ENCODE results near the gene DEPP1.
A peak's percentile ranks its signal among the peaks of the same experiment; 100 is the strongest.

The DEPP1 gene

DNA sequence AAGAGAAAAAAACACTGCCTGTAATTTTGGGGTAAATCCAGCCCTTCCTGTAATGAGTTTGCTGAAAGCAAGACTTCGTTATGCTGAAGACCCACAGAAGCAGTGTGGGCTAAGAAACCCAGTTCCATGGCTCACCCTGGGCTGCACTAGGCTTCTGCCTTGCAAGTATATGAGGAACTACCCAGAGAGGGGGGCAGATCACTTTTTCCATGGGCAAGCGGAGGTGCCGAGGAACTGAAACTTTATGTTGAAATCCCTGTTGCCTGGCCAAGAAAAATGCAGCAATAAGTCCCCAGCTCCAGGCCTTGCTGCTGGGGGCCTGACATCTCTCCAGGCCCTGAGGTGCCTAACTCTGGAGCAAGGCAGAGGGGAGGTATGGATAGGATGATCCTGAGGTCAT is 10.5 kb downstream of the DEPP1 start:
- no peak for DNase-seq (ENCODE audit: low read depth in 2 of 2, low spot score in 1 of 2)

DNA sequence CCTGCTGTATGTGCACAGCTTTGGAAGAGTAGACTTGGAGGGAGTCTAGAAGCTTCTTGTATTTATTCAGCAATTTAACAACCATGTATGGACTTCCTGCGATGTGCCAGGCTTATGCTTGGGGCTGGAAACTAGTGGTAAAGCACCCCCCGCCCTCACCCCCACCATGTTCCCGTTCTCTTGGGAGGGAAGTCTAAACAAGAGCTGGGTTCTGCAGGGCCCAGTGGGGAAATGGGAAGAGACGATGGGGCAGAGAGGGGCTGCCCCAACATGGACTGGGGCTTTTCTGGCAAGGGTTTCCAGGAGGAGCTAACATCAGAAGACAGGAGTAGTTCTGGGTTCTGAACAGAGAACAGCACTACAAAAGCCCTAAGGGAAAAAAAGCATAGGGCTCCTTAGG is 11.0 kb downstream of the DEPP1 start:
- DNase-seq (ENCODE audit: low read depth in 2 of 2, low spot score in 1 of 2), result no peak

DNA sequence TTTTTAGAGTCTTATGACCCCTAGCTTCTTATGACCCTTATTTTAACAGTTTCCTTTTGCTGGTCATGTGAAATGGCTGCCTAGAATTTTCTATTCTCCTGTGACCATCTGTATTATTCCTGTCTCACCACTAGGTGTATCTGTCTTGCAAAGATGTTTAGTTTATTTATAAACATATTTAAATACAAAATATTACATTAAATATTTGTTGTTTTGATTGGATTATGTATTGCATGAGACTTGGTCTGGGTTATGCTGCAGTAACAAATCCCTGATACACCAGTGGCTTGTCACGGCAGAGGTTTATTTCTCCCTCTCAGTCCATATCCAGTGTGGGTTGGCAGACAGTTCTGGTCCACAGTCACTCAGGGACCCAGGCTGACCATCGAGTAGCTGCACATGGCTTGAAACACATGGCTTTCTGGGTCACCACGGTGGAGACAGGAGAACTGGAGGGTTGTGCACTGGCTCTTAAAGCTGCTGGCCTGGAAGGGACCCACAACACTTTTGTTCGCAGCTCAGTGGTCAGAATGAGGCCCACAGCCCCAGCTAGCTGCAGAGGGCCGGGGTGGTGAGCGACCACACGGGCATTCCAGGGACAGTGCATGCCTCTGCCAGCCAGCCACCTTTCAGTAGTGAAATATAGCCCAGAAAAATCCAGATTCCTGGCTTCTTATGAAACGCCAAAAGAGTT is 11.6 kb downstream of the DEPP1 start:
- DNase-seq (ENCODE audit: low read depth in 2 of 2, low spot score in 1 of 2), result no peak

GRCh38 chr10:44966129-44966815 is 12.3 kb downstream of the DEPP1 start:
- DNase-seq (ENCODE audit: low read depth in 2 of 2, low spot score in 1 of 2), result no peak

DNA sequence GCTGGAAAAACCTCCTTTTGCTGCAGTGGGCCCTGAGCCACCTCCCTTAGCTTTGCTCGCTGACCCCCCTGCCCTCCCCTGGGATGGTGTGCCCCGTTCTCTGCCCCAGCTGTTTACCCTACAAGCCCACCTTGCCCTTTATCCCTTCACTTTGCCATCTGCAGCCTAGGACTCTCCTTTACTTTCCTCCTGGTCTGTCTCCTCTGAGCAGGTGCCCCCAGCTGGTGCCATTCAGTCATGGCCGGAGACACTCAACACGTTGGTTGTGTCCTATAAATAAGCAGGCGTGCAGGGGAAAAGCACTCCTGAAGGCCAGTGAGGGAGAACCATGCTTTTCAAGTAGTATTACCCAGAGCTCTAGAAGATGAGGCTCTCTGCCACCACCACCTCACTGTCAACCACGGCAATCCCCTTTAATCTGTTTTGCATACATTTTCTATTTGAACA is 12.9 kb downstream of the DEPP1 start:
- DNase-seq (ENCODE audit: low read depth in 2 of 2, low spot score in 1 of 2), result no peak

GRCh38 chr10:44965104-44965503 is 13.5 kb downstream of the DEPP1 start:
- no peak for DNase-seq (ENCODE audit: low read depth in 2 of 2, low spot score in 1 of 2)

DNA sequence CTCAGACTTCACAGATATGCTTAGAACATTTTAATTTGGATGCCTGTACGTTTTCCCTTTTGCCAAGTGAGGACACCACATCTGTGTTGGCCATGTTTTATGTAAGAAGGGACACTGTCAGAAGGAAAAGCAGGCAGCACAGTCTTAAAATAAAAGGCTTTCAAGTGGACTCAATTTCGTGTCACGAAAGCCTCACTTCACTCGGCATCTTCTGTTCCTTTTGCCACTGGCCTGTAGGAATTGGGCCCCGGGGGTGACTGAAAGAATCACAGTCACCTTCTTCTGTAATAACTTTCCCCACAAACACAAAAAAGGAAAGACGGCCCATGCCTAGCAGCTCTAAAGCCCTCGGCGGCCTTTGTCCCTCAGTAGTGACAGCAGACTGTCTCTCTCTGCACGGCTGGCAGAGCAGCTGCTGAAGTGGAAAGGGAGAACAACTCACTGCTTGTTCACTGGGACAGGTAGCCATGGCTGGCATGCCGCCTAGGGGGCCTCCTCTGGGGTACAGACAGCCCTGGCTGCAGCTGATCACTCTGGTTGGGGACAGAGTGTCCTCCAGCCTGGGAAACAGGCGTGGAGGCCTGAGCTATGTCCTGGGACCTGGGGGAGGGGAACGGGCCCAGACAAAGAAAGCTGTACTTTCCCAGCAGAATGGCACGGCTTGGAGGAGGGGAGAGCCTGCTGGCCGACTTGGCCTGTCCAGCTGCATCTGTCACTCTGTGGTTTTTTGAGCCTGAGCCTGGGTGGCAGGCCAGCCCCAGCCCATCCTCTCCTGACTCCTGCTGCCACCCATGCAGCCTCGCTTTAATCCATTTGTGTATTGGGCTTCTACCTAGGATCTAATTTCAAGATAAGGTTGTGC is 14.6 kb downstream of the DEPP1 start:
- DNase-seq (ENCODE audit: low read depth in 2 of 2, low spot score in 1 of 2), result no peak

GRCh38 chr10:44962870-44963738 is 15.5 kb downstream of the DEPP1 start:
- no peak for DNase-seq (ENCODE audit: low read depth in 2 of 2, low spot score in 1 of 2)

DNA sequence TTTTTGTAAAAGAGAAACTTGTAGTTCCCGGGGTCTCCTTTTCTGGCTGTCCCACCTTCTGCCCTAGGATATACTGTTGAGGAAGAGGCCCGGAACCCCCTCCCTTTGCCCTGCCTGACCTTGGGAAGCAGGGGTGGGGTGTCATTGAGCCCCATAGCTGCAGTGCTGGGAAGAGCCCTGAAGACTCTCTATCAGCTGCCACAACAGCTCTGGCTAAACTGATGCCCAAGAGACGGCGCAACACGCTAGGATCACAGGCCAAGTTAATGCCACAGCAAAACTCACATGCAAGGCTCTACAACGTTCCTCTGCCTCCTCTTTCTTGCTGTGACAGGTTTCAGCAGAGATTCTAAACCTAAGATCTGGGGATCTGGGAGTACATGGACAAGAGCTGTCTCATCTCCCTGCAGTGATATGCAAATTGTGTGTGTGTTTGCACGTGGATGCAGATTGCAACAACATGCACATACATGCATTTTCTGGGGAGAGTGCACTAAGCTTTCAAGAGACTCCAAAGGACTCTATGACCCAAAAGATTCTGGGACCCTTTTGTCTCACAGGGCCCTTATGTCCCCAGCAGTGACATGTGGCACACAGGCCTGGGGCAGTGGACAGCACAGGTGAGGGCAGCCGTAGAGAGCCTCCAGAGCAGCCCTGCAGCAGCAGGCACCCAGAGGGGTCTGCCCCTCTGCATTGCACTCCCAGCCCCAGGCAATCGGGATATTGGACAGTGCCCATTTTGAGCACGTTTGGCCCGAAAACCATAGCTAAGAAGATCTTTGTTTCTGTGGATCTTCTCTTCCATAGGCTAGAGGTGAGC is 16.5 kb downstream of the DEPP1 start:
- DNase-seq (ENCODE audit: low read depth in 2 of 2, low spot score in 1 of 2), result no peak

- no peak for DNase-seq (ENCODE audit: low read depth in 2 of 2, low spot score in 1 of 2)
Observed at GRCh38 chr10:44961230-44961571, 17.4 kb downstream of the DEPP1 start.

DNA sequence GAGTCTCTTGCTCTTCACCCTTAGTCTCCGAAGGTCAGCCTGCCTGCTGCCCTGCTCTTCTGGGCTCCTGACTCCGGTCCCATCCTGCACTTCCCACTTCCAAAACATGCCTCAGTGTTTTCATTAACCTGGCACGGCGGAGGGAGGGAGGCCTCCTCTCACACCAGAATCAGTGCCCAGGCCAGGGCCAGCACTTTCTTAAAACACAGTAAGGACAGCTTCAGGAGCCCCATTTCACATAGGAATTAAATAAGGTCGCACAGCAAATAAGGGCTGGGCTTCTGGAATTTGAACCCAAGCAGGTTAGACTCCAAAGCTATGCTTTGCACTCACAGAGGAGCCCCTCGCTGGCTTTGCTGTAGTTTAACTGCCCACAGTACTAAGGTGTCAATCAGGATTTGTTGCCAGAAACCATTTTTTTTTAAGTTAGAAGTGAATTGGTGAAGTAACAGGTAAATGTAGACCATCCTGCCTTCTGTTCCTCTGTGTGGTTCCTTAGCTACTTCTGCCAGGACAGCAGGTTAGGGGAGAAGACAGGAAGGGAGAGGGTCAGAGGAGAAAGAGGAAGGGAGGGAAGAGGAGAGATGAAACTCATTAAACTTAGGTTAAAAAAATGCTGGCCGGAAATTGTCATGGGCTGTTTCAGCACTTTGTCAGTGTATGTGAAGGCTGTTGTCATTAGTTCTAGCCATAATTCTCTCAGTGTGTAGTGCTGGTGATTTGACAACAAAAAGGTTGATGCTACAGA is 18.0 kb downstream of the DEPP1 start:
- DNase-seq (ENCODE audit: low read depth in 2 of 2, low spot score in 1 of 2), result no peak

- DNase-seq (ENCODE audit: low read depth in 2 of 2, low spot score in 1 of 2), result no peak
Observed at GRCh38 chr10:44960088-44960460, 18.5 kb downstream of the DEPP1 start.

- DNase-seq (ENCODE audit: low read depth in 2 of 2, low spot score in 1 of 2), result peak; percentile 72 to 80
Observed at GRCh38 chr10:44959247-44960087, 19.1 kb downstream of the DEPP1 start, which contains the start of gene RASSF4. RASSF4 (plus strand) TSS chr10:44959802; CDS start chr10:44970203, 10,401 bp downstream.

DNA sequence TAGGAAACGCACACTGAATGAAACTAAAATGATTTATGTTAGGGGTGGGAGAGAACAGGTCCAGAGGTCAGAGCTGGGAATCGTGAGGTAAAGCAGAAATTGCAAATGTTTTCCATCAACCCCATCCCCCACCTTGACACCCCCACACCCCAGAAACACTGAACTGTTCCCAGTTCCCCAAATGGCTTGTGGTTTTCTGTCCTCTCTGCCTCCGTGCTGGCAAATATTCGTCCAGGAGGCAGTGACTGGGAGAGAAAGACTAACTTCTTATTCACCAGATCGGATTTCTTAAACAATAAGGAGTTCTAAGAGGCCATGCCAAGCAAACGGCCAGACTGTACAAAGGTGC is 19.7 kb downstream of the DEPP1 start:
- no peak for DNase-seq (ENCODE audit: low read depth in 2 of 2, low spot score in 1 of 2)

DNA sequence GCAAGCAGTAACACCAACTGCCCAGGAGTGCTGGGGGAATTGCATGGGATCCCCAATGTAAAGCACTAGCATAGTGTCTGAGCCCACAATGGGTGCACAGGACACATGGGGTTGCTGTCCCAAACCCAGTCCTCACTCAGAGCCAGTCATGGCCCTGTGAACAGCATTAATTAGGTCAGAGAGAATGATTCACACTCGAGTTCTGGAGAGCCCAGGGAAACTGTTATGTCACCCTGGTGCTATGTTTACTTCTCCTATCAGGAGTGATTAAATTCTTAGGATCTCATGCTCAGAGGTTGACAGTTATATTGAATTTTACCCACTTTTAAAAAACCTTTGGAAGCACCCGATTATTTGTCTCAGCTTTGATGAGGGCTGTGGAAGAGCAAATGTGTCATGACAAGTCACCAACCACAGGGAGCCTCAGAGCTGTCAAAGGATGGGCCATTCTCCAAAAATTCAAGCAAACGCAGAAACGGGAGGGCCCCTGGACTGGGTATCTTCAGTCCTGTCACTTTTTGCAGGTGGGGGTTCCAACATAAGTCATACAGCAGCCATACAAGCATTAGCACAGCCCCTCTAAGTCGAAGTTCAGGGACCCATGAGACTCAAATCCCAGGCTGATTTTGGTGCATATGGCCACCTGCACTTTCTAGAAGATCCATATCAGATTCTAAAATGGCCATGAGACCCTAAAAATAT is 20.3 kb downstream of the DEPP1 start:
- DNase-seq (ENCODE audit: low read depth in 2 of 2, low spot score in 1 of 2), result no peak

DNA sequence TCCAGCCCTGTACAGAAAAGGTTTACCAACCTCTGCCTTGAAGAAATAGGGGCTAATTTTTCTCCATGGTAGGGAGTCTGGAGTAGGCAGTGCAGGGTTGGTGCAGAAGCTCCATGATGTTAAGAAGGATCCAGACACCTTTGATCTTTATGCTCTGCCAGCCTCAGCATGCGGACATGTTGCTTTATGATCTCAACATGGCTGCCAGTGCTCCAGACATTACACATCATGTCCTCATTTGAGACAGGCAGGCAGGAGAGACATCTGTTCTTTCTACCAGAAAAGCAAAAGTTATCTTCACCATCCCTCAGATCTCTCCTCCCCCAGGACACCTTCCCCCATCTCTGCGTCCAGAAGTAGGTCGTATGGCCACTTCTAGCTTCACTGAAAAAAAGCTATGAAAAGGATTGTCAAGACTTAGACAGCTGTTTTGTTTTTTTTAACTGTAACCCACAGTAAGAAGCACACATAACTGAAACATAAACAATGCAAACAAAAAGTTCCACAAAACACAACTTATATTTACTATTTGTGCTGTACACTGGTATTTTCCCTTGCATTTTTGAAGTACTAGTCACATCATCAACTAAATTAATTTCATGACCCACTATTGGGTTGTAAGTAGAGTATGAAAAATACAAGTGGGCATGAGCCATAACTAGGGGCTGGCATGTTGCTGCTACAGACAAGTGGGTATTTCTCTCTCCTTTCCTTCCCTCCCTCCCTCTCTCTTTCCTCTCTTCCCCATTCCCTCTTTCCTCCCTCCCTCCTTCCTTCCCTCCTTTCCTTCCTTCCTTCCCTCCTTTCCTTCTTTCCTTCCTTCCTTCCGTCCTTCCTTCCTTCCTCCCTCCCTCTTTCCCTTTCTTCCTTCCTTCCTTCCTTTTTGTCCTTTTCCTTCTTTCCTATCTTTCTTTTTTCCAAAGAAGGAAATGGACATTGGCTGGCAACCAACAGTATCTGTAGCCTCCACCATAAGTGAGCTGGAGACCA is 21.6 kb downstream of the DEPP1 start:
- no peak for DNase-seq (ENCODE audit: low read depth in 2 of 2, low spot score in 1 of 2)

GRCh38 chr10:44956226-44956625 is 22.4 kb downstream of the DEPP1 start:
- no peak for DNase-seq (ENCODE audit: low read depth in 2 of 2, low spot score in 1 of 2)
